Nephron progenitor cell (in vitro differentiated cells): Measurements from ENCODE around the gene SCYL3.
"Not testable (repeated sequence)": the region's sequence is repeated elsewhere in the genome, so short reads cannot be mapped to it uniquely, and the experiment has no call there.

ENCODE experiments used
- DNase-seq: peaks from one replicate; pipeline ENCODE4 v3.0.0; 2021
- H3K27ac Mint-ChIP-seq: 2 replicates; pipeline ENCODE4 v1.8.0; 2021; ENCODE audit warnings: mild to moderate bottlenecking, moderate library complexity, mixed read lengths
- H3K27me3 Mint-ChIP-seq: 2 replicates; pipeline ENCODE4 v1.8.0; 2021; ENCODE audit warnings: mild to moderate bottlenecking, low read depth, mixed read lengths; ENCODE audit not compliant: poor library complexity
- H3K36me3 Mint-ChIP-seq: 2 replicates; pipeline ENCODE4 v1.8.0; 2021; ENCODE audit warnings: low read depth, mixed read lengths
- H3K4me1 Mint-ChIP-seq: 2 replicates; pipeline ENCODE4 v1.8.0; 2021; ENCODE audit warnings: mixed read lengths
- H3K4me3 Mint-ChIP-seq: 2 replicates; pipeline ENCODE4 v1.8.0; 2021; ENCODE audit warnings: mild to moderate bottlenecking, moderate library complexity, mixed read lengths
- H3K9me3 Mint-ChIP-seq: 2 replicates; pipeline ENCODE4 v1.8.0; 2021; ENCODE audit warnings: mild to moderate bottlenecking, moderate library complexity, mixed read lengths
- CTCF ChIP-seq: fragments of 200-600 bp; sonication (generic); IDR thresholded peaks from 2 replicates; pipeline ENCODE4 v1.5.0; 2021; ENCODE audit warnings: antibody characterized with exemption

SCYL3 gene

DNA sequence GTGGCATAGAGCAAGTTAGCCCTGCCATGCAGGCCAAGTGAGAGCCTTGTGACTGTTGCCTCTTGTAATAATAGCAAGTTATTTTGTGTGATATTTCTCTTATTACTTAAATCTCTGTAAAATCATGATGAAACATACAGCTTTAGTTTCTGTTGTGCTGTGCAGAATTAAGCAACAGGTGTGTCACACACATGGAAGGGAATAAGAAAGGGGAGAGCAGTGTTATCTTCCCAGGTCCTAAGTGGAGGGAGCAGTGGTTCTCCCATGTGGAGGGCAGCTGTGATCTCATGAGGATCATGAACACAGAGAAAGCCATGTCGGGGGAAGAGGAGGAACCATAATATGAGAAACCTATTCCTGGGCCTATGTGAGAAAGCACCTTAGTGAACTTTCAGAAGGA is 25.2 kb upstream of the SCYL3 start:
- H3K27me3 Mint-ChIP-seq = no peaks in the 10 kb centered on the region
- DNase-seq = no peak
- no peaks in the 10 kb centered on the region for H3K4me1 Mint-ChIP-seq
- no peak for TF ChIP-seq CTCF
- no peaks in the 10 kb centered on the region for H3K36me3 Mint-ChIP-seq
- no peak overlapping the region for H3K4me3 Mint-ChIP-seq
- H3K27ac Mint-ChIP-seq = no peak overlapping the region
- H3K9me3 Mint-ChIP-seq = no peaks in the 10 kb centered on the region

DNA sequence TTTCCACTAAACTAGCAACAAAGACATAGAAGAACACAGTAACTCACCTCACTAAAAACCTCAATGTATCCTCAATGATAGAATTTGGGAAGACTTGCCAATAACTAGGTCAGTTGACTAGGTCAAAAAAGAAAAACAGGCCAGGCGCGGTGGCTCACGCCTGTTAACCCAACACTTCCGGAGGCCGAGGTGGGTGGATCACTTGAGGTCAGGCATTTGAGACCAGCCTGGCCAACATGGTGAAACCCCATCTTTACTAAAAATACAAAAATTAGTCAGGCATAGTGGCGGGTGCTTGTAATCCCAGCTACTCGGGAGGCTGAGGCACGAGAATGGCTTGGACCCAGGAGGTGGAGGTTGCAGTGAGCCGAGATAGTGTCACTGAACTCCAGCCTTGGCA is 24.5 kb upstream of the SCYL3 start:
- H3K27me3 Mint-ChIP-seq, DNase-seq, H3K36me3 Mint-ChIP-seq, H3K27ac Mint-ChIP-seq, H3K9me3 Mint-ChIP-seq, H3K4me1 Mint-ChIP-seq, H3K4me3 Mint-ChIP-seq: not testable (repeated sequence)

DNA sequence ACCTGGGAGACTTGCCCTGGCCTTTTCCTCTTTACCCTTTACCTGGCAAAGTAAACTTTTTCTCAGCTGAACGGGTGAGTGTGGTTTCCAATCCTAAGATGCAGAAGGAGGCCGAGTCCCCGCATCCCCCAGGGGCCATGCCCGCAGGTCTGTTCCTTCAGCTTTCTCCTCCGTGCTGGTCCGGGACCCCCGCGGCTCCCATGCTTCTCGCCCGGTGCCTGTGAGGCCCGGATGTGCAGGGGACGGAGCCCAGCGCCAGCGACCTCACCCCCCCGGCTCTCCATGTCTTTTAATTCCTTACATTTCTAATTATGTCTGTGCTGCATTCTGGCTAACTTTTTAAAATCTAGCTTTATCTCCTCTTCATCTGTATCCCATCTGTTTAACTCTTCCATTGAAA is 21.5 kb upstream of the SCYL3 start:
- no peak for TF ChIP-seq CTCF
- no peak overlapping the region for H3K27ac Mint-ChIP-seq
- no peak overlapping the region for H3K4me3 Mint-ChIP-seq
- no peak for DNase-seq
- H3K27me3 Mint-ChIP-seq = no peaks in the 10 kb centered on the region
- H3K4me1 Mint-ChIP-seq = no peaks in the 10 kb centered on the region
- H3K36me3 Mint-ChIP-seq = no peaks in the 10 kb centered on the region
- no peaks in the 10 kb centered on the region for H3K9me3 Mint-ChIP-seq

DNA sequence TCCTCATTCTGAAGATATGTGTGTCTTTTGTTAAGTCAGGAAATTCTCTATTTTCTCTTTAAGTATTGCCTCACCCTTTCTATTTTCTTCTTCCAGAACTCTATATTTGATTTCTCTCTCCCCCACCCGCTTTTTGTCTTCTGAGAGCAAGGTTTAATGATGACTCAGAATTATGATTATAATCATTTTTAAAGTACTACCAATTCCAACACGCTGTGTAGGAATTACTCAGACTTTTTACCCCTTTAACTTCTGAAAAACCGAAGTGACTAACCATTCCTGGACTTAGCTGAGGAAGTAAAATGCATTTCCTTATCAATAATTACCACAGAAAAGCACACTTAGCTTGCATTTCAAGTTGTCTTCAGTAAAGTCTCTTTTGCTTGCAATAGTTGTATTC is 20.8 kb upstream of the SCYL3 start:
- Mint-ChIP-seq H3K4me3 (no peak overlapping the region), H3K9me3 (no peaks in the 10 kb centered on the region), H3K36me3 (no peaks in the 10 kb centered on the region), H3K27ac (no peak overlapping the region), H3K27me3 (no peaks in the 10 kb centered on the region), H3K4me1 (no peaks in the 10 kb centered on the region)
- no peak for DNase-seq
- TF ChIP-seq CTCF = no peak

DNA sequence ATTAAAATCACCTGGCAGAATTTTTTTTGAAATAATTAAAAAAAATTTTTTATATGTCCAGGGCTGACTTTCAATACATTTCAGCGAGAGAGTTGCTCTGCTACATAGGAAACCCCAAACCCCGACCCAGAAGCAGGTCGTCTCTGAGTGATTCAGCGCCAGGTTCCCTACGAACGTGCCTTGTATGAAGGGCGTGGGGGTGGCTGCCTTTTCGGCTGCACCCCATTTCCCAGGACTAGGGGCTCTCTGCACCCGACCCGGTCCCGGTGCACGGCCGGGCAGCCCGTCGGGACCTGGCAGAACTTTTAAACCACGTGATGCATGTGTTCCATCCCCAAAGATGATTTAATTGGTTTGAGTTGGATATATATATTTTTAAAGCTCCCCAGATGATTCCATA is 15.8 kb upstream of the SCYL3 start:
- DNase-seq = no peak
- H3K9me3 Mint-ChIP-seq = no peaks in the 10 kb centered on the region
- H3K4me3 Mint-ChIP-seq = no peak overlapping the region
- no peaks in the 10 kb centered on the region for H3K4me1 Mint-ChIP-seq
- no peaks in the 10 kb centered on the region for H3K27me3 Mint-ChIP-seq
- no peaks in the 10 kb centered on the region for H3K36me3 Mint-ChIP-seq
- no peak for TF ChIP-seq CTCF
- H3K27ac Mint-ChIP-seq = no peak overlapping the region

DNA sequence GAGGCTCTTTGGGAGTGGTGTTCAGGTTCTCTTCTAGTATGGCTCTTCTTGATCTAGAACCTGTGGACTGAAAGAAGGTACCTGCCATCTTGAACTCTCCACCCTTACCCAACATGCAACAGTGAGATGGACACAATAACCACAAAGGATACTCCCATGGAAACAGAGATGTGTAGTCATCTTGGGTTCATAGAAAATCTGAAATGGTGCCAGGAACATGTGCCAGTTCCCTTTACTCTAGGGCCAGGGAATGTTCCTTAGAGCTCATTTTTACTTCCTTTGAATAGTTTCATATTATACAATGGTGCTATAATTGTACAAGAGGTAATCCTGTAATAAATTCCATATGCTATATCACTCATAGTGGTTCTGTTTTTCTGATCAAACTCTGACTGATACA is 13.2 kb upstream of the SCYL3 start:
- H3K36me3 Mint-ChIP-seq = no peaks in the 10 kb centered on the region
- no peaks in the 10 kb centered on the region for H3K9me3 Mint-ChIP-seq
- TF ChIP-seq CTCF = no peak
- H3K4me1 Mint-ChIP-seq = peaks cover 6% of the 10 kb centered on the region
- H3K4me3 Mint-ChIP-seq = no peak overlapping the region
- no peak overlapping the region for H3K27ac Mint-ChIP-seq
- no peak for DNase-seq
- no peaks in the 10 kb centered on the region for H3K27me3 Mint-ChIP-seq

DNA sequence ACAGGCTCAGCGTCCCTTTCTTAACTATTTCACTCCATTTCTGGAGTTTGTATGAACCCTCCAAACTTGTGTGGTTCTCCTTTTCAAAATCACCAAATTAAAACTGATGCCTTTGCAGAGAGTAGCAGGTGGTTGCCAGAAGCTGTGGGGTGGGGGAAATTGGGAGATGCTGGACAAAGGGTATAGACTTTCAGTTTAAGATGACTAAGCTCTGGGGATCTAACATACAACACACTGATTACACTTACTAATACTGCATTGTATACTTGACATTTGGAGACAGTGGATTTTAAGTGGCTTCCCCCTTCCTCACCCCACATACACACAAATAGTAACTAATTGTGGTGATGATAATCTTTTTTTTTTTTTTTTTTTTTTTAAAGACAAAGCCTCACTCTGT is 11.1 kb upstream of the SCYL3 start:
- no peak for TF ChIP-seq CTCF
- Mint-ChIP-seq H3K36me3 (no peaks in the 10 kb centered on the region), H3K27ac (no peak overlapping the region), H3K27me3 (no peaks in the 10 kb centered on the region), H3K4me1 (peaks cover 6% of the 10 kb centered on the region), H3K4me3 (no peak overlapping the region), H3K9me3 (no peaks in the 10 kb centered on the region)
- DNase-seq = no peak
